Ectodermal cell (in vitro differentiated cells): ENCODE measurements around the gene NAA20.

Experiments used
- H3K27ac ChIP-seq: 2 replicates; pipeline ENCODE4 v1.7.0; 2013; ENCODE audit warnings: mild to moderate bottlenecking, low read depth, low read length; ENCODE audit not compliant: insufficient read depth, poor library complexity, severe bottlenecking
- H3K27me3 ChIP-seq: 2 replicates; pipeline ENCODE4 v1.7.0; 2013; ENCODE audit warnings: mild to moderate bottlenecking, low read length; ENCODE audit not compliant: insufficient read depth, control insufficient read depth, poor library complexity, severe bottlenecking
- H3K36me3 ChIP-seq: one replicate; pipeline ENCODE4 v1.7.0; 2013; ENCODE audit warnings: low read length; ENCODE audit not compliant: control insufficient read depth, insufficient read depth
- H3K4me1 ChIP-seq: one replicate; pipeline ENCODE4 v1.7.0; 2013; ENCODE audit warnings: low read length; ENCODE audit not compliant: control insufficient read depth, insufficient read depth
- H3K4me3 ChIP-seq: 2 replicates; pipeline ENCODE4 v1.7.0; 2013; ENCODE audit warnings: low read depth, low read length, control low read depth; ENCODE audit not compliant: insufficient read depth
- H3K9me3 ChIP-seq: 2 replicates; pipeline ENCODE4 v1.7.0; 2013; ENCODE audit warnings: mild to moderate bottlenecking, low read length, moderate library complexity; ENCODE audit not compliant: control insufficient read depth
- WGBS, 2 experiments: methylation state at CpG; one replicate each; pipeline ENCODE4 v1.1.7; 2013; ENCODE audit warnings: missing lambda C conversion rate in 2 of 2; 5-methylcytosine and 5-hydroxymethylcytosine counted together

Gene NAA20

GRCh38 chr20:19974630-19975435 is 42.3 kb upstream of the NAA20 start:
- Histone ChIP-seq H3K9me3 (no peaks in the 10 kb centered on the region), H3K27me3 (no peaks in the 10 kb centered on the region), H3K4me1 (peaks cover 22% of the 10 kb centered on the region), H3K36me3 (no peaks in the 10 kb centered on the region), H3K4me3 (no peak overlapping the region), H3K27ac (no peak overlapping the region)
- 92% methylated on average over 44 of the region's 44 CpGs for WGBS, 2 experiments

DNA sequence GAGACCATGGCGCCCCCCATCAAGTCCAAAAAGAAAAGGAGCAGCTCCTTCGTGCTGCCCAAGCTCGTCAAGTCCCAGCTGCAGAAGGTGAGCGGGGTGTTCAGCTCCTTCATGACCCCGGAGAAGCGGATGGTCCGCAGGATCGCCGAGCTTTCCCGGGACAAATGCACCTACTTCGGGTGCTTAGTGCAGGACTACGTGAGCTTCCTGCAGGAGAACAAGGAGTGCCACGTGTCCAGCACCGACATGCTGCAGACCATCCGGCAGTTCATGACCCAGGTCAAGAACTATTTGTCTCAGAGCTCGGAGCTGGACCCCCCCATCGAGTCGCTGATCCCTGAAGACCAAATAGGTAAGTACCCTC is 41.7 kb upstream of the NAA20 start:
- no peak overlapping the region for H3K27ac ChIP-seq
- H3K36me3 ChIP-seq: no peaks in the 10 kb centered on the region
- peaks cover 25% of the 10 kb centered on the region for H3K4me1 ChIP-seq
- no peaks in the 10 kb centered on the region for H3K27me3 ChIP-seq
- WGBS, 2 experiments: 93 to 95% methylated on average over 18 of the region's 18 CpGs
- no peak overlapping the region for H3K4me3 ChIP-seq
- no peaks in the 10 kb centered on the region for H3K9me3 ChIP-seq

- Histone ChIP-seq H3K36me3 (no peaks in the 10 kb centered on the region), H3K9me3 (no peaks in the 10 kb centered on the region), H3K27ac (no peak overlapping the region), H3K27me3 (no peaks in the 10 kb centered on the region), H3K4me1 (peaks cover 29% of the 10 kb centered on the region), H3K4me3 (no peak overlapping the region)
- 96 to 97% methylated on average over 9 of the region's 9 CpGs for WGBS, 2 experiments
Measured at GRCh38 chr20:19975901-19976300, 41.3 kb upstream of the NAA20 start.

- no peaks in the 10 kb centered on the region for H3K27me3 ChIP-seq
- peak overlapping the region; percentile 83 for H3K27ac ChIP-seq
- H3K36me3 ChIP-seq: no peaks in the 10 kb centered on the region
- no peaks in the 10 kb centered on the region for H3K9me3 ChIP-seq
- no peak overlapping the region for H3K4me3 ChIP-seq
- 28 to 36% methylated on average over 7 of the region's 8 CpGs for whole genome bisulfite sequencing, 2 experiments
- peaks cover 34% of the 10 kb centered on the region for H3K4me1 ChIP-seq
Measured at GRCh38 chr20:19976595-19977372, 40.4 kb upstream of the NAA20 start.

DNA sequence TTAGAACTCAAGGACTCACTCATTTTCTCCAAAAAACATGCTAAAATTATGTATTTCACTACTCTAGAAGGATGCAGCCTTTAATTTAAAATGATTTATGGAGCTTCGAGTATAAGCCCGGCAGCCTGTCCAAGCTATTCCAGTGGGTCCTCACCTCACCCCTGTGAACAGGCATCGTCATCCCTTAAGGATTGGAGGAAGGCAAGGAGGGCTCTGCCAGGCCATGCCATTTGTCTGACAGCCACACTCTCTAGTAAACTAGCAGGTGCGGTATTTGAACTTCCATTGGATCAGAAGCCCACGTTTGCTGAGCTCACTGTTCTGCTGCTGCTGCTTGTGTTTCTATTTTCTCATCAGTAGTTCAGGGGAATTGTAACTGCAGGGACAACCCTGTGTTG is 39.8 kb upstream of the NAA20 start:
- Histone ChIP-seq H3K27ac (peak overlapping the region; percentile 83), H3K27me3 (no peaks in the 10 kb centered on the region), H3K36me3 (no peaks in the 10 kb centered on the region), H3K9me3 (no peaks in the 10 kb centered on the region), H3K4me1 (peaks cover 34% of the 10 kb centered on the region), H3K4me3 (no peak overlapping the region)
- WGBS, 2 experiments: 85 to 93% methylated on average over 5 of the region's 5 CpGs

GRCh38 chr20:19978511-19979210 is 38.5 kb upstream of the NAA20 start:
- H3K4me1 ChIP-seq: peaks cover 34% of the 10 kb centered on the region
- no peaks in the 10 kb centered on the region for H3K27me3 ChIP-seq
- H3K36me3 ChIP-seq: no peaks in the 10 kb centered on the region
- whole genome bisulfite sequencing, 2 experiments: 94 to 95% methylated on average over 6 of the region's 6 CpGs
- no peaks in the 10 kb centered on the region for H3K9me3 ChIP-seq
- H3K27ac ChIP-seq: no peak overlapping the region
- H3K4me3 ChIP-seq: no peak overlapping the region

DNA sequence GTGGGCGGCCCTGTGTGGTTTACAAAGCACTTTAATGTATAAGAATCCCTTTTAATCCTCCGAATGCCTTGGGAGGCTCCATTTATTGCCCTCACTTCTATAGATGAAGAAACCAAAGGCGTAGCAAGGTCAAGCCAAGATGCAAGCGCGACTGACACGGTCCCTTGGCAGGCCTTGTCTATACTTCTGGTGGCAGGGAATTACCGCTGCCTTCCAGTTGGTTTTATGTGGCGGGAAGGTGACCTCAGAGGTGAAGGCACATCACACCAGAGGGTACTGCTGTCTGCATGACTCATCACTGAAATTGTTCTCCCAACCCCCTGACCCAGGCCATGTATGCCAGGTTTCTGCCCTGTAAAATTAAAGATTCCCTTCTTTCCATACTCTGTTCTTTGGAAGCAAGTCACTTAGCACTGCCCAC is 36.1 kb upstream of the NAA20 start:
- peaks cover 31% of the 10 kb centered on the region for H3K4me1 ChIP-seq
- H3K36me3 ChIP-seq: no peaks in the 10 kb centered on the region
- no peaks in the 10 kb centered on the region for H3K27me3 ChIP-seq
- no peak overlapping the region for H3K27ac ChIP-seq
- no peak overlapping the region for H3K4me3 ChIP-seq
- 85 to 90% methylated on average over 8 of the region's 8 CpGs for WGBS, 2 experiments
- H3K9me3 ChIP-seq: no peaks in the 10 kb centered on the region

DNA sequence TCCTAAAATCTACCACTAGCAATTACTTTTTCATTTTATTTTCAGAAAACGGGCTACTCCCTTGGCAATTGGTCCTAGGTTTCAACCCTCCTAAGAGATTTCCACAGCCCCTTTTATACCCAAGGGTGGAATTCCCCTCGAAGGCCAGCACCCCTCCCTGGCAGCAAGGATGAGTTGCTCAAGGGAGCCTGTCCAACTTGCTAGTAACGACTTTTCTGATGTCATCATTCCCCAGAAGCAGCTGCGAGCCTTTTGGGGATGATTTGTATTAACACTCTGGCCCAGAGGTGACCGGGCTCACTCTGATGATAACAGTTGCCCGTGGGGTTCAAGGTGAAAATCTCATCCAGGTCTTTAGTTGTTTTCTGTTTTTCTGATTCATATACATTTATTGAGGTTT is 30.7 kb upstream of the NAA20 start:
- Histone ChIP-seq H3K36me3 (no peaks in the 10 kb centered on the region), H3K27ac (no peak overlapping the region), H3K9me3 (no peaks in the 10 kb centered on the region), H3K27me3 (no peaks in the 10 kb centered on the region), H3K4me1 (no peaks in the 10 kb centered on the region), H3K4me3 (no peak overlapping the region)
- 89 to 90% methylated on average over 5 to 6 of the region's 6 CpGs for WGBS, 2 experiments

GRCh38 chr20:19987046-19987445 is 30.1 kb upstream of the NAA20 start:
- no peaks in the 10 kb centered on the region for H3K4me1 ChIP-seq
- H3K9me3 ChIP-seq: no peaks in the 10 kb centered on the region
- WGBS, 2 experiments: 91 to 93% methylated on average over 3 to 4 of the region's 4 CpGs

DNA sequence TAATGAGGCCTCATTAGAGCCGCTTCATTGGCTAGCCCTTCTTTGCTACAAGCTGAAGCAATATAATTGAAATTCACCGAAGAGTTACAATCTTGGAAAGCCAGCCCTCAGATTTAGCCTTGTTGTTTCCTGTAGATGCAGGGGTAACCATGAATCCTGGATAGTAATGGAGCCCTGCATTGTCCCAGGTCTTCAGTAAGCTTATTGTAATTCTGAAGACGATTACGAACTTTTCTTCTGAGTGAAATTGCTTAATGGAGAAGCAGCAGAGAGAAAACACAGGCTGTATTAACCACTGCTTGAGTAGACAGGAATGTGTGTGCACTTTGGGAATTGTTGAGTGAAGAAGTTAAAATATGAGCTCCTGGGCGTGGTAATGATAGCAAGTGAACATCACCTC is 26.3 kb upstream of the NAA20 start:
- peaks cover 10% of the 10 kb centered on the region for H3K4me1 ChIP-seq
- no peaks in the 10 kb centered on the region for H3K27me3 ChIP-seq
- H3K27ac ChIP-seq: no peak overlapping the region
- no peaks in the 10 kb centered on the region for H3K36me3 ChIP-seq
- no peaks in the 10 kb centered on the region for H3K9me3 ChIP-seq
- 92 to 95% methylated on average over 4 to 5 of the region's 5 CpGs for WGBS, 2 experiments
- H3K4me3 ChIP-seq: no peak overlapping the region

More at GRCh38 chr20:19987046-19987445, 30.1 kb upstream of the NAA20 start:
- no peak overlapping the region for H3K4me3 ChIP-seq
- no peak overlapping the region for H3K27ac ChIP-seq
- no peaks in the 10 kb centered on the region for H3K36me3 ChIP-seq
- no peaks in the 10 kb centered on the region for H3K27me3 ChIP-seq
